ENCODE results near the gene SPATS2L. TPM values are rescaled to one million over a fixed set of nuclear protein-coding genes. Genes with fewer than 3 reads are reported as not detected.
A peak's percentile ranks its signal among the peaks of the same experiment; 100 is the strongest.

The SPATS2L gene
- total RNA-seq, 1 experiment from 2014 or later = 58.3 TPM

DNA sequence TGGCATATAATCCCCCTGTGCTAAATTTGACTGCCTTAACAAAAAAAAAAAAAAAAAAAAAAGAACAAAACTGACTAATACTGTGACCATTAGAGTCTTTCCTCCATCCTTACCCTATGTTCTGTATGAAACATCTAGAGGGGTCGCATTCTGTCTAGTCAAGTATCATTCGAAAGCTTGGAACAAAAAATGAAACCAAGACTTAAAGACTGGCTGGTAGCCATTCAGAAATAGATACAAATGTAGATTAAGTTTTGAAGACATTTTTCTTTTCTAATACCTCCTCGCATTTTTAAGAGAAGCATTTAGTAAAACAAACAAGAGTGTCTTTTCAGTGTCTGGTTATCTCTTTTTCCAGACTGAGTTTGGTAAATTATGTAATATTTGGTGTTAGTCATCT lies 66.7 kb downstream of the SPATS2L start:
- no peak for DNase-seq (ENCODE audit: extremely low read depth, low read depth)

DNA sequence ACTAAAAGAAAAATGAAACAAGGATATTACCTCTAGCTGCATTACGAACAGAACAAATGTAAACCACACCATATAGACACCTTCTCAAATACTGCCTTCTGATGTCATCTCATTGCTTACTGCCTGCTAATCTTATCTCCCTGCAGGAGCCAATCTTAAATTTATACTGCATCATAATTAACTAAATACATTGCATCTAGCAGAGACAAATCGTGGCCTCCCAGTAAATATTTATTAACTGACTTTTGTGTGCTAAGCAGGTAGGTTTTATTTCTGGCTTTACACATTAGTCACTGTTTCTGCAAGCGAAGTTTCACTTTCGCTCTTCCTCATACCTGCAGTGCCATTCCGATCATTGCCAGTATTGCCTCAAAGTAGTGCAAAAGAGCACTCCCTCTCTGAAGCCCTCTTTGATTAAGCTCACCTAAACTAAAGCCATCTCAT lies 67.5 kb downstream of the SPATS2L start:
- DNase-seq (ENCODE audit: extremely low read depth, low read depth) = no peak

GRCh38 chr2:200376513-200377354 lies 70.2 kb downstream of the SPATS2L start:
- no peak for DNase-seq (ENCODE audit: extremely low read depth, low read depth)

DNA sequence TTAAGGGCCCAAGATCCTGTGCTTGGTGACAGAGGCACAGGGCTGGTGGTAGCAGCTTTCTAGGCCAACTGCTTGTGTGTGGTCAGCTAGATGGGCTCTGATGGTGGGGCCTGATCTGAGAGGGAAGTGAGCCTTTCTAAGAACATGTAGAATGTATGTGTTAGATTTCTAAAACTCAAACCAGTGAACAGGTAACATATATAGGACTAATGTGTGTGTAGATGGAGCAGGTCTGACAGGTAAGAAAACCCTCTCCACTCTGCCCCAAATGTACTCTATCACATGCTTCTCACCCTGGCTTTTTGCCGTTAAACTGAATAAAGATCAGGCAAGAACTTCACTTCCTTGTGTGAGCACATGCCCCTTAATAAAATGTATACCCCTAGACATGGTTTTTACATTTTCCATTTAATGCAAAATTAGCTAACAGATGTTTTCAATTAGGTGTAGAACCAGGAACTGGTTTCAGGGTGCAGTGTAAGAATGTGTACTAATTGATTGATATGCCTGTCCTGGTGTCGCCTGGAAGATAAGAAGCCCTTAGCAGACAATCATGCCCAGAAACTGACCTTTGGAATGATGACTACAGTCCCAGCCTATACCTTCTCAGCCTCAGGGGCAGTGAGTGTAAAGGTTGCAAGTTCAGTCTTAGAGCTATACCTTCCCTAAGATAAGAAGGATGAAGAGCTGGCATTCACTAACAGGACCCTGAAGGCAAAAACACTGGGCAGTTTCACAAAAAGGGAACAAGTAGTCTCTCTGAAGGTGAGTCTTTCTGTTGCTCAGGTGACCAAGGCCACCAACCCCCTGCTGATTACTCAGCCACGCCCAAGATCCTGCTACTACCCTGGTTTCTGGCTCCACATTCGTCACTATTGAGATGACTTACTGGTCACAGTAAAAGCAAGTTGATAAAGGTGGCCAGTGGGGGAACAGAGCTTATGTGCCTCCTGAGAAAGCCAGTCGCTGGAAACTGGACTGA lies 71.2 kb downstream of the SPATS2L start:
- DNase-seq (ENCODE audit: extremely low read depth, low read depth) = no peak

- DNase-seq (ENCODE audit: extremely low read depth, low read depth) = no peak
These were observed 72.3 kb downstream of the SPATS2L start for GRCh38 chr2:200378652-200379290.

DNA sequence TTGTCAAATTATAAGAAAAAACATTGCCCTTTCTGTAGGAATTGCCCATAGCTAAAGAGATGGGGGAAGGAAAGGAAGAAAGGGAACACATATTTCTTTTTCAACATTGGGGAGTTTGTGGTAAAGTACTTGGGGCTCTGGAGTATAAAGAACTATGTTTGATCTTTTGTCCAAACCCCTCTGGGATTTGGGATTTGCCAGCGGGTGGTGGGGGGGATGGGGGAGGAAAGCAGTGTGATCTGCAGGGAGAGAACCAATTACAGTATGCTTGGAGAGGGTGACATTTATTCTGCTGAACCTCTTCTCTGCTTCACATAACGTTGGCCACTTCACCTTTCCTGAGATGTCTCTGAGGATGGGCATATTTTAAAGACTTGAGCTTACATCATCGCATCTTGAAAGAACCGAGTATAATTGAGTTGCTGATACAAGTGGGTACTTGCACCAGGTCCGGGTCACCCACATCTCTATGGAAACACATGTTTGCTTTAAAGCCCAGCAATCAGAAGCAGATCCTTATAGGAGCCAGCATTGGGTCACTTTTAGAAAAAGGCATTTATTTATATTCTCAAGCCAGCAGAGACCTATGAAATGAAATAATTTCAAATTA lies 73.1 kb downstream of the SPATS2L start:
- no peak for DNase-seq (ENCODE audit: extremely low read depth, low read depth)

- no peak for DNase-seq (ENCODE audit: extremely low read depth, low read depth)
These were observed 73.6 kb downstream of the SPATS2L start for GRCh38 chr2:200380091-200380561.

DNA sequence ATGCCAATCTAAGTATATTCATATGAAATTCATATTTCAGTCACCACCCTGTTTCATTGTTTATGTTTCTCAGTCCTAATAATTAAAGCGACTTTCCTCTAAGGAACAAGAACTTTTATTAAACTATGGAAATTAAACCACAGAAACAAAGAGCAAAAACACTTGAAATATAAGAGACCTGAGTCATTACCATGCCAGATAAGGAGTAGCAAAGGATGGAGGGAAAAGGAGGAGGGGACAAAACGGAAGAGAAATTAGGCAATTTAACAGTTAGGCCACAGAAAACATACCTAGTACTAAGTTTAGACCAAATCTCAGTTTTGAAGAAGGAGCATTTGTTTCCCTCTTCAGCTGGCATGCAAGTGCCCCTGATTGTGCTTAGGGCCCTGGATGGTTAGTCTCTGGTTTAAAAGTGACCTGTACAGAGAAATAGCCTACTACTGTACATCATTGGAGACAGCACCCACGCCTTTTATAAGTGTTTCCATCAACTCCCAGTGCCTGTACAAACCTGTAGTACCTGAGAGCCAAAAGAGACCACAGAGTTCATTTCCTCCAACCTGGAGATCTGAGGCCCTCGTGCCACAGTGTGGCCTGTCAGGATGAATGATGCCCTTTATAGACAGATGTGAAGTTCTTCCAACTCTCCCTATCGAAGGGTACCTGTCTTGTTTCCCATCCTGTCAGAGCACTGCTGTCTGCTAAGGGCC lies 74.5 kb downstream of the SPATS2L start:
- DNase-seq (ENCODE audit: extremely low read depth, low read depth) = no peak

GRCh38 chr2:200382874-200383273 lies 76.4 kb downstream of the SPATS2L start:
- DNase-seq (ENCODE audit: extremely low read depth, low read depth) = no peak

GRCh38 chr2:200383380-200384110 lies 77.1 kb downstream of the SPATS2L start:
- DNase-seq (ENCODE audit: extremely low read depth, low read depth) = peak; percentile 63

DNA sequence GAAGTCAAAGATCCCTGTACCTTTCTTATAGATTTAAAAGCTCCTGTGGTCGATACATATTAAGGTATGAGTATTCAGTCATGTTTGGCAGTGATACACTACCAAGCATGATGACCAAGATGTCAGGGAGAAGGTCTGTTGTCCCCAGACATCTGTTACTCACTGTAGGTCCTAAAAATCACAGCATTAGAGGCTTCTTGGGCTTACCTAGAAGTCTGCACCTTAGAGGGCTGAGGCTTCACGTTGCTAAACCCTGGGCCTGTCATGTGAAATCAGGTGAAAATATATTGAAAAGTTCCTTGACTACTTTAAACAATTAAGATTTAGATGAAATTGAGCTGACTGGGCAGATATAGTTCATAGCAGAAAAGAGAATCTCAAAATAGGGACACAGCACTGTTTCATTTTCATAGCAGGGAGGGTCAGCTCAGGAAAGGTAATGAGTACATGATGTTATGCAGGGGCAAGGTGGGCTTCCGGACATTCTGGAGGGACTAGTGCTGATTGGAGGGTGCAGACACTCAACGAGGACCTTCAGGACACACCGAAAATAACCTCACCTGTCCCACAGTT lies 78.7 kb downstream of the SPATS2L start:
- DNase-seq (ENCODE audit: extremely low read depth, low read depth) = no peak

- DNase-seq (ENCODE audit: extremely low read depth, low read depth) = no peak
These were observed 86.7 kb downstream of the SPATS2L start for GRCh38 chr2:200393191-200393590.

DNA sequence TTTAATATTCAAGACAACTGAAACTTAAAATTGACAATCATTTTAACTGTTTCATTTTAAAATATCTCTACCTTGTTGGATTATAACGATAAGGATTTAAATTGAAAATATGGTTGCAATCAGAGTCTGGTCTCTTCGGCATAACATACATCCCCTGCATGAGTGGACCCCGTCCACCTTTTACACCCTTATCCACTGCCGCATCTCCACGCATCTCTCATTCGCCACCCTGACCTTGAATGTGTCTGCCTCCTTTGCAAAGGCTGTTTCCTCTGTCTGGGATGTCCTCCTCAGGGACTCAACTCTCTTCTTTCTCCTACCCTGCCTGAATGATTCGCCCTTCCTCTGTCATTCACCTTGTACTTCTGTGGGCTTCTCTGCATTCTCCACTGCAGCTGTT lies 87.6 kb downstream of the SPATS2L start:
- DNase-seq (ENCODE audit: extremely low read depth, low read depth) = no peak

DNA sequence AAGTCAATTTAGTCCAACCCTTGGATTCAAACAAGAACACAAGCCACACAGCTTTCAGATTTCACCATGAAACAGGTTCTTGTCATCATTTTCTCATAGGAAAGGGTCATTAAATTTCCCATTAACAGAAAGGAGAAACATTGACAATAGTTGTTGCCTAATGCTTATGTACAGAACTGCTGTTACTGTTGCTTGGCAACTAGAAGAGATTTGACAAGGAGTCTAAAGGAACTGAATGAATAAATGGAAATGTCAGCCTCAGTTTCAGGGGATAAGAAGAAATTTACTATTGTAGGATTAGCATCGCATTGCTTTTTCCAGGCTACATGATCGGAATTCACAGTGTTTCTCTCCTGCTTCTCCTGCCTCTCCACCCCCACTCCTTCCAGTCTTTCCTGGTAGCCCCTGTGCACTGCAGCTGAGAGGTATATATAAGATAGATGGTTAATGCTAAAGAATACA lies 90.3 kb downstream of the SPATS2L start:
- no peak for DNase-seq (ENCODE audit: extremely low read depth, low read depth)

- no peak for DNase-seq (ENCODE audit: extremely low read depth, low read depth)
These were observed 91.3 kb downstream of the SPATS2L start for GRCh38 chr2:200397785-200398184.

GRCh38 chr2:200399046-200399445 lies 92.6 kb downstream of the SPATS2L start:
- DNase-seq (ENCODE audit: extremely low read depth, low read depth) = no peak

DNA sequence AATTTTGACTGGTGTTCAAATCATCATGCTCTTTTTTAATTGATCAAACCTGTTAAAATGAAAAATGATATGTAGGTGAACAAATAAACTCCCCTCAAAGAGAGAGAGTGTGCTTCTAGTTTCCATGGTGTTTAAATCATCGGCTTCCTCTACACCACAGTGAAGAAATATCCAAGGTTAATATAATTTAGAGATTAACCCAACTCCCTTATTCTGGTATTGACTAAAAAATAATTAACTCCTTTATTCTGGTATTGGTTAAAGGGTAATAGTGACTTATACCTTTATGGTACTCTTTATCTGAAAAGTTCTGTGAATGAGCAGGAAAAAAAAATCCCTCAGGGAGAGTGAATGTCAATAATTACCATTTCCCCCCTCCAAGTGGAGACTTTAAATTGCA lies 93.1 kb downstream of the SPATS2L start:
- DNase-seq (ENCODE audit: extremely low read depth, low read depth) = no peak

GRCh38 chr2:200403814-200404213 lies 97.3 kb downstream of the SPATS2L start:
- DNase-seq (ENCODE audit: extremely low read depth, low read depth) = no peak

GRCh38 chr2:200404615-200405014 lies 98.1 kb downstream of the SPATS2L start:
- no peak for DNase-seq (ENCODE audit: extremely low read depth, low read depth)
